NCI-H2107 (cell line): ENCODE results near the gene PDE3A.

Source experiments
- DNase-seq: peaks from one replicate; lab custom pipeline; 2025; lab: John Stamatoyannopoulos, UW

The PDE3A gene

GRCh38 chr12:20711846-20712245 is 343.5 kb downstream of the PDE3A start:
- no peak for DNase-seq

- DNase-seq = no peak
Measured at GRCh38 chr12:20716037-20716436, 347.7 kb downstream of the PDE3A start.

GRCh38 chr12:20716985-20717384 is 348.6 kb downstream of the PDE3A start:
- no peak for DNase-seq

- DNase-seq = no peak
Measured at GRCh38 chr12:20718294-20718693, 350.0 kb downstream of the PDE3A start.

- DNase-seq = no peak
Measured at GRCh38 chr12:20722142-20722541, 353.8 kb downstream of the PDE3A start.

- no peak for DNase-seq
Measured at GRCh38 chr12:20731274-20731673, 362.9 kb downstream of the PDE3A start.
